Measurements from ENCODE around the gene CNEP1R1.

- TF ChIP-seq CTCF (conservative IDR thresholded peaks at IDR 0.05; ENCODE audit: low read length) (no peak), EZH2phosphoT487 (IDR thresholded peaks at IDR 0.05; ENCODE audit: borderline replicate concordance, low read depth, low read length) (no peak)
Observed at GRCh38 chr16:50025537-50025931, 509 bp downstream of the CNEP1R1 start.

Measured in OCI-LY7 (cell line).